ENCODE results near the gene LRRC52.

DNA sequence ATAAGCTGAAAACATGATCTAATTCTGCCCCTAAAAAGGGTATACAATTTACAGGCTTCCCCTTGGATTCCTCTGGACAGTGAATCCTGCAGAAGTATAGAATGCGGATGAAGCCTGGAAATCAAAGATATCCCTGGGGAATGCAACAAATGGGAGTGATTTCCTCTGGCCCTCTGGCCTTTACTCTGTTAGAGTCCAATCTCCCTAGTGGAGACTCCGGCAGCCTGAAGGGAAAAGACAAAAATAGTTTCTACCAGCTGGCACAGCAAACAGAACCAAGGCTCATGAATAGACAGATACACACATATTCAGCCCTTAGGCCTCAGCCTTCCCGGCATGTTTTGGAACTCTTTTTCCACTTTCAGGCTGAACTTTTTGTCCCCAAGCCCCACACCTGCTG, 3.9 kb upstream of the LRRC52 start:
- TF ChIP-seq CTCF (IDR thresholded peaks at IDR 0.05) = no peak
- TF ChIP-seq POLR2AphosphoS5 (IDR thresholded peaks at IDR 0.05; ENCODE audit: insufficient read depth in 1 of 2, low read depth in 1 of 2) = no peak
